COLO668 (cell line): ENCODE results near the gene ALG1.
"Not testable (repeated sequence)": the region's sequence is repeated elsewhere in the genome, so short reads cannot be mapped to it uniquely, and the experiment has no call there.

ENCODE experiments used
- DNase-seq: peaks from one replicate; lab custom pipeline; 2025; ENCODE audit not compliant: unreplicated experiment; lab: John Stamatoyannopoulos, UW

The ALG1 gene

GRCh38 chr16:5097061-5097469, 25.4 kb downstream of the ALG1 start:
- DNase-seq, result peak; percentile 11

GRCh38 chr16:5097470-5098220, 26.0 kb downstream of the ALG1 start, which contains the start of gene EEF2KMT:
EEF2KMT (minus strand) TSS chr16:5097795; CDS start chr16:5097739, 56 bp downstream.
- DNase-seq, result peak; percentile 98

GRCh38 chr16:5098221-5099159, 26.8 kb downstream of the ALG1 start:
- peak; percentile 20 for DNase-seq

- not testable (repeated sequence) for DNase-seq
Measured at GRCh38 chr16:5099174-5099573, 27.5 kb downstream of the ALG1 start.

- DNase-seq, result not testable (repeated sequence)
Measured at GRCh38 chr16:5103296-5104032, 31.8 kb downstream of the ALG1 start.

- not testable (repeated sequence) for DNase-seq
Measured at GRCh38 chr16:5105039-5105438, 33.4 kb downstream of the ALG1 start.

GRCh38 chr16:5108505-5109158, 37.0 kb downstream of the ALG1 start:
- DNase-seq, result no peak

GRCh38 chr16:5110933-5111332, 39.3 kb downstream of the ALG1 start:
- not testable (repeated sequence) for DNase-seq

GRCh38 chr16:5116780-5117295, 45.2 kb downstream of the ALG1 start:
- DNase-seq, result not testable (repeated sequence)

GRCh38 chr16:5117300-5118087, 45.9 kb downstream of the ALG1 start:
- DNase-seq, result peak; percentile 86

GRCh38 chr16:5131467-5132004, 59.9 kb downstream of the ALG1 start:
- not testable (repeated sequence) for DNase-seq

GRCh38 chr16:5132915-5133600, 61.4 kb downstream of the ALG1 start:
- not testable (repeated sequence) for DNase-seq

- not testable (repeated sequence) for DNase-seq
Measured at GRCh38 chr16:5134739-5135452, 63.3 kb downstream of the ALG1 start.
